Neural progenitor cell (in vitro differentiated cells): ENCODE measurements around the gene PPP2R3A. TPM values are rescaled to one million over a fixed set of nuclear protein-coding genes. Genes with fewer than 3 reads are reported as not detected.

Experiments used
- DNase-seq: peaks from one replicate; pipeline ENCODE4 v3.0.0-alpha.2; 2016; ENCODE audit warnings: low spot score
- H2AFZ ChIP-seq: fragments of 200-600 bp; sonication (generic); replicated peaks from 2 replicates; pipeline ENCODE4 v1.6.1; 2016; ENCODE audit warnings: antibody characterized with exemption
- H3F3A ChIP-seq: fragments of 200-600 bp; sonication (generic); 2 replicates; pipeline ENCODE4 v1.6.1; 2016; ENCODE audit warnings: antibody characterized with exemption, low read depth
- H3K27ac ChIP-seq: fragments of 200-600 bp; sonication (generic); 2 replicates; pipeline ENCODE4 v1.5.1; 2016; ENCODE audit warnings: mild to moderate bottlenecking
- H3K27me3 ChIP-seq: fragments of 200-600 bp; sonication (generic); 2 replicates; pipeline ENCODE4 v1.6.1; 2016; ENCODE audit warnings: mild to moderate bottlenecking, moderate library complexity
- H3K36me3 ChIP-seq: fragments of 200-600 bp; sonication (generic); 2 replicates; pipeline ENCODE4 v1.5.1; 2016
- H3K4me1 ChIP-seq: fragments of 200-600 bp; sonication (generic); 2 replicates; pipeline ENCODE4 v1.6.1; 2016; ENCODE audit warnings: mixed run types
- H3K4me2 ChIP-seq: fragments of 200-600 bp; sonication (generic); 2 replicates; pipeline ENCODE4 v1.6.1; 2016
- H3K4me3 ChIP-seq: fragments of 200-600 bp; sonication (generic); 2 replicates; pipeline ENCODE4 v1.5.1; 2016
- H3K79me2 ChIP-seq: fragments of 200-600 bp; sonication (generic); 2 replicates; pipeline ENCODE4 v1.6.1; 2016; ENCODE audit warnings: low read depth
- H3K9ac ChIP-seq: fragments of 200-600 bp; sonication (generic); 2 replicates; pipeline ENCODE4 v1.6.1; 2016
- H3K9me3 ChIP-seq: fragments of 200-600 bp; sonication (generic); 2 replicates; pipeline ENCODE4 v1.5.1; 2016; ENCODE audit warnings: low read depth
- H4K20me1 ChIP-seq: fragments of 200-600 bp; sonication (generic); 2 replicates; pipeline ENCODE4 v1.6.1; 2016; ENCODE audit warnings: low read depth
- H3K27ac Mint-ChIP-seq: 3 replicates; pipeline ENCODE4 v1.8.0; 2021; ENCODE audit warnings: mixed read lengths
- H3K27me3 Mint-ChIP-seq: 2 replicates; pipeline ENCODE4 v1.8.0; 2022; ENCODE audit warnings: low read depth, mild to moderate bottlenecking, inconsistent platforms, moderate library complexity, mixed read lengths; ENCODE audit not compliant: insufficient read depth
- H3K36me3 Mint-ChIP-seq: 3 replicates; pipeline ENCODE4 v1.8.0; 2021; ENCODE audit warnings: mixed read lengths
- H3K4me1 Mint-ChIP-seq: 3 replicates; pipeline ENCODE4 v1.8.0; 2021; ENCODE audit warnings: mixed read lengths
- H3K4me3 Mint-ChIP-seq: 3 replicates; pipeline ENCODE4 v1.8.0; 2021; ENCODE audit warnings: mild to moderate bottlenecking, moderate library complexity, mixed read lengths
- H3K9me3 Mint-ChIP-seq: 3 replicates; pipeline ENCODE4 v1.8.0; 2020; ENCODE audit warnings: mixed read lengths
- CTCF ChIP-seq: fragments of 200-600 bp; sonication (generic); IDR thresholded peaks from 2 replicates; pipeline ENCODE4 v1.5.1; 2017; ENCODE audit warnings: antibody characterized with exemption, mild to moderate bottlenecking
- EZH2 ChIP-seq: fragments of 200-600 bp; sonication (generic); IDR thresholded peaks from 2 replicates; pipeline ENCODE4 v1.6.1; 2017; ENCODE audit warnings: antibody characterized with exemption, mild to moderate bottlenecking, moderate library complexity
- EZH2phosphoT487 ChIP-seq: fragments of 200-600 bp; sonication (generic); IDR thresholded peaks from 2 replicates; pipeline ENCODE4 v1.6.1; 2017; ENCODE audit warnings: antibody characterized with exemption
- total RNA-seq: library from RNA; depleted of rRNA; stranded (reverse); fragments of >200 nt; gene quantifications from 2 replicates; pipeline ENCODE4 v1.2.3, GENCODE V29; 2015; ENCODE audit warnings: low replicate concordance

The PPP2R3A gene
- total RNA-seq, 1 donor from 2014 or later = 41.5 TPM

GRCh38 chr3:135944831-135945230, 20.7 kb upstream of the PPP2R3A start:
- Histone ChIP-seq H3K4me2 (no peak overlapping the region), H2AFZ (no peak overlapping the region), H3F3A (no peaks in the 10 kb centered on the region), H4K20me1 (no peaks in the 10 kb centered on the region), H3K79me2 (no peaks in the 10 kb centered on the region), H3K4me1 (no peaks in the 10 kb centered on the region), H3K36me3 (no peaks in the 10 kb centered on the region), H3K9me3 (no peaks in the 10 kb centered on the region), H3K27me3 (no peaks in the 10 kb centered on the region), H3K27ac (no peak overlapping the region), H3K9ac (no peak overlapping the region), H3K4me3 (no peak overlapping the region)
- Mint-ChIP-seq H3K4me3 (no peak overlapping the region), H3K4me1 (no peaks in the 10 kb centered on the region), H3K27ac (no peak overlapping the region), H3K27me3 (peaks cover 2% of the 10 kb centered on the region), H3K9me3 (peaks cover 2% of the 10 kb centered on the region), H3K36me3 (no peaks in the 10 kb centered on the region)
- no peak for DNase-seq
- TF ChIP-seq EZH2 (no peak), CTCF (no peak), EZH2phosphoT487 (no peak)

GRCh38 chr3:135950941-135951340, 14.6 kb upstream of the PPP2R3A start:
- H3K9me3 Mint-ChIP-seq = peaks cover 5% of the 10 kb centered on the region
- no peak overlapping the region for H3K27ac ChIP-seq
- H3K27me3 ChIP-seq = no peaks in the 10 kb centered on the region
- H4K20me1 ChIP-seq = no peaks in the 10 kb centered on the region
- no peak overlapping the region for H3K4me2 ChIP-seq
- H3K4me1 Mint-ChIP-seq = no peaks in the 10 kb centered on the region
- H3F3A ChIP-seq = no peaks in the 10 kb centered on the region
- H3K4me3 Mint-ChIP-seq = no peak overlapping the region
- H3K27me3 Mint-ChIP-seq = peaks cover 2% of the 10 kb centered on the region
- no peak overlapping the region for H3K9ac ChIP-seq
- no peak for DNase-seq
- TF ChIP-seq EZH2 (no peak), CTCF (no peak), EZH2phosphoT487 (no peak)
- H3K4me3 ChIP-seq = no peak overlapping the region
- no peaks in the 10 kb centered on the region for H3K79me2 ChIP-seq
- no peaks in the 10 kb centered on the region for H3K4me1 ChIP-seq
- no peak overlapping the region for H3K27ac Mint-ChIP-seq
- no peaks in the 10 kb centered on the region for H3K9me3 ChIP-seq
- H3K36me3 Mint-ChIP-seq = no peaks in the 10 kb centered on the region
- no peaks in the 10 kb centered on the region for H3K36me3 ChIP-seq
- no peak overlapping the region for H2AFZ ChIP-seq

GRCh38 chr3:135964160-135964955, 1.2 kb upstream of the PPP2R3A start:
- peak overlapping the region; percentile 85 for H3K4me3 Mint-ChIP-seq
- H3K9me3 ChIP-seq = peaks cover 5% of the 10 kb centered on the region
- H4K20me1 ChIP-seq = peaks cover 10% of the 10 kb centered on the region
- peaks cover 30% of the 10 kb centered on the region for H3F3A ChIP-seq
- no peak overlapping the region for H3K27ac Mint-ChIP-seq
- H3K27ac ChIP-seq = no peak overlapping the region
- H2AFZ ChIP-seq = no peak overlapping the region
- H3K9ac ChIP-seq = no peak overlapping the region
- H3K79me2 ChIP-seq = peaks cover 30% of the 10 kb centered on the region
- H3K9me3 Mint-ChIP-seq = peaks cover 19% of the 10 kb centered on the region
- H3K36me3 ChIP-seq = no peaks in the 10 kb centered on the region
- H3K36me3 Mint-ChIP-seq = peaks cover 4% of the 10 kb centered on the region
- no peaks in the 10 kb centered on the region for H3K27me3 Mint-ChIP-seq
- DNase-seq = no peak
- H3K27me3 ChIP-seq = no peaks in the 10 kb centered on the region
- no peak for TF ChIP-seq EZH2
- TF ChIP-seq EZH2phosphoT487 = no peak
- TF ChIP-seq CTCF = no peak
- H3K4me3 ChIP-seq = no peak overlapping the region
- H3K4me1 ChIP-seq = peaks cover 17% of the 10 kb centered on the region
- H3K4me2 ChIP-seq = no peak overlapping the region
- peaks cover 23% of the 10 kb centered on the region for H3K4me1 Mint-ChIP-seq
